ENCODE data around the gene MARCHF10.
A peak's percentile ranks its signal among the peaks of the same experiment; 100 is the strongest.

The MARCHF10 gene

GRCh38 chr17:62657145-62657665, 150.9 kb downstream of the MARCHF10 start:
- TF ChIP-seq ZFX (IDR thresholded peaks at IDR 0.05) (no peak), CTCF (conservative IDR thresholded peaks at IDR 0.05) (no peak)
- H3K27ac ChIP-seq: no peak overlapping the region

- TF ChIP-seq ZFX (IDR thresholded peaks at IDR 0.05): no peak
- no peak for TF ChIP-seq CTCF (conservative IDR thresholded peaks at IDR 0.05)
- H3K27ac ChIP-seq: no peak overlapping the region
These were observed 151.7 kb downstream of the MARCHF10 start for GRCh38 chr17:62656446-62656845.

GRCh38 chr17:62655656-62656055, 152.5 kb downstream of the MARCHF10 start:
- no peak overlapping the region for H3K27ac ChIP-seq
- TF ChIP-seq CTCF (conservative IDR thresholded peaks at IDR 0.05) (no peak), ZFX (IDR thresholded peaks at IDR 0.05) (no peak)

- TF ChIP-seq ZFX (IDR thresholded peaks at IDR 0.05): no peak
- TF ChIP-seq CTCF (conservative IDR thresholded peaks at IDR 0.05): no peak
- no peak overlapping the region for H3K27ac ChIP-seq
These were observed 154.0 kb downstream of the MARCHF10 start for GRCh38 chr17:62653826-62654761.

GRCh38 chr17:62653002-62653825, 154.9 kb downstream of the MARCHF10 start:
- no peak for TF ChIP-seq ZFX (IDR thresholded peaks at IDR 0.05)
- TF ChIP-seq CTCF (conservative IDR thresholded peaks at IDR 0.05): no peak
- peak overlapping the region; percentile 60 for H3K27ac ChIP-seq

GRCh38 chr17:62652251-62653001, 155.7 kb downstream of the MARCHF10 start:
- peak overlapping the region; percentile 60 for H3K27ac ChIP-seq
- TF ChIP-seq CTCF (conservative IDR thresholded peaks at IDR 0.05) (no peak), ZFX (IDR thresholded peaks at IDR 0.05) (peak; percentile 57; the same call in 1 of the 2 replicates)
